ENCODE data around the gene MIER3. TPM values are rescaled to one million over a fixed set of nuclear protein-coding genes. Genes with fewer than 3 reads are reported as not detected.

Gene MIER3
- total RNA-seq, 1 donor from 2014 or later: 30.0 TPM

DNA sequence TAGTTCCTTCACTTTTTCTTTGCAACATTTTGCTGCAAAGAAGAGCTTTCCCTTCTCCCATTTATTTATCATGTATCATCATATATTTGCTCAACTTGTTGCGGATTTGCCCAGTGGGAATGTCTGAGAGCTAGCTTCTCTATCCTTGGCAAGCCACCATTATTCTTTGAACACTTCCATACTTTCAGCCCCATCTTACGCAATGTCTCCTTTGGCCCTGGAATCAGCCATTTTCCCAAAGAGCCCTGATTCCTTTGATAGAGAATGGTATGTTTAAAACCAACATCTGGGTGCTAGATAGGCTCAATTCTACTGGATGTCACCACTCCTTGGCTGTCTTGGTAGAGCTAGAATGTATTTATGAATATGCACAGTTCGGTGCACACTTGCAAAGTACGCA is 55.2 kb downstream of the MIER3 start:
- Histone ChIP-seq H2AFZ (ENCODE audit: low read depth, low read length) (no peak overlapping the region), H3K4me2 (ENCODE audit: low read length) (no peak overlapping the region), H3K9ac (ENCODE audit: low read length) (no peak overlapping the region), H4K20me1 (ENCODE audit: insufficient read depth, low read length) (no peaks in the 10 kb centered on the region), H3K27me3 (ENCODE audit: insufficient read depth, low read length) (no peaks in the 10 kb centered on the region), H3K4me3 (ENCODE audit: insufficient read depth, low read depth, low read length) (no peak overlapping the region), H3K27ac (ENCODE audit: low read depth, low read length) (no peak overlapping the region), H3K79me2 (ENCODE audit: insufficient read depth, low read length) (no peaks in the 10 kb centered on the region), H3K36me3 (ENCODE audit: insufficient read depth, low read length) (peaks cover 5% of the 10 kb centered on the region), H3K4me1 (ENCODE audit: insufficient read depth, low read length) (peaks cover 2% of the 10 kb centered on the region), H3K9me3 (ENCODE audit: insufficient read depth, low read depth, low read length) (no peaks in the 10 kb centered on the region)
- H3K27me3 Mint-ChIP-seq (ENCODE audit: low read depth, unreplicated experiment): no peaks in the 10 kb centered on the region
- peaks cover 3% of the 10 kb centered on the region for H3K9me3 Mint-ChIP-seq (ENCODE audit: unreplicated experiment)
- H3K27ac Mint-ChIP-seq (ENCODE audit: unreplicated experiment): no peak overlapping the region
- no peak overlapping the region for H3K4me3 Mint-ChIP-seq (ENCODE audit: unreplicated experiment)
- TF ChIP-seq EZH2 (IDR thresholded peaks at IDR 0.05; ENCODE audit: insufficient read depth, low read length): no peak
- TF ChIP-seq, protein P1, sequence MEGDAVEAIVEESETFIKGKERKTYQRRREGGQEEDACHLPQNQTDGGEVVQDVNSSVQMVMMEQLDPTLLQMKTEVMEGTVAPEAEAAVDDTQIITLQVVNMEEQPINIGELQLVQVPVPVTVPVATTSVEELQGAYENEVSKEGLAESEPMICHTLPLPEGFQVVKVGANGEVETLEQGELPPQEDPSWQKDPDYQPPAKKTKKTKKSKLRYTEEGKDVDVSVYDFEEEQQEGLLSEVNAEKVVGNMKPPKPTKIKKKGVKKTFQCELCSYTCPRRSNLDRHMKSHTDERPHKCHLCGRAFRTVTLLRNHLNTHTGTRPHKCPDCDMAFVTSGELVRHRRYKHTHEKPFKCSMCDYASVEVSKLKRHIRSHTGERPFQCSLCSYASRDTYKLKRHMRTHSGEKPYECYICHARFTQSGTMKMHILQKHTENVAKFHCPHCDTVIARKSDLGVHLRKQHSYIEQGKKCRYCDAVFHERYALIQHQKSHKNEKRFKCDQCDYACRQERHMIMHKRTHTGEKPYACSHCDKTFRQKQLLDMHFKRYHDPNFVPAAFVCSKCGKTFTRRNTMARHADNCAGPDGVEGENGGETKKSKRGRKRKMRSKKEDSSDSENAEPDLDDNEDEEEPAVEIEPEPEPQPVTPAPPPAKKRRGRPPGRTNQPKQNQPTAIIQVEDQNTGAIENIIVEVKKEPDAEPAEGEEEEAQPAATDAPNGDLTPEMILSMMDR (IDR thresholded peaks at IDR 0.05; ENCODE audit: insufficient read depth, low read depth, low read length): no peak
- H3K36me3 Mint-ChIP-seq (ENCODE audit: low read depth, unreplicated experiment): no peaks in the 10 kb centered on the region
- H3K4me1 Mint-ChIP-seq (ENCODE audit: low read depth, unreplicated experiment): no peaks in the 10 kb centered on the region
- no peak for FAIRE-seq
- no peak for DNase-seq (ENCODE audit: low read depth)

DNA sequence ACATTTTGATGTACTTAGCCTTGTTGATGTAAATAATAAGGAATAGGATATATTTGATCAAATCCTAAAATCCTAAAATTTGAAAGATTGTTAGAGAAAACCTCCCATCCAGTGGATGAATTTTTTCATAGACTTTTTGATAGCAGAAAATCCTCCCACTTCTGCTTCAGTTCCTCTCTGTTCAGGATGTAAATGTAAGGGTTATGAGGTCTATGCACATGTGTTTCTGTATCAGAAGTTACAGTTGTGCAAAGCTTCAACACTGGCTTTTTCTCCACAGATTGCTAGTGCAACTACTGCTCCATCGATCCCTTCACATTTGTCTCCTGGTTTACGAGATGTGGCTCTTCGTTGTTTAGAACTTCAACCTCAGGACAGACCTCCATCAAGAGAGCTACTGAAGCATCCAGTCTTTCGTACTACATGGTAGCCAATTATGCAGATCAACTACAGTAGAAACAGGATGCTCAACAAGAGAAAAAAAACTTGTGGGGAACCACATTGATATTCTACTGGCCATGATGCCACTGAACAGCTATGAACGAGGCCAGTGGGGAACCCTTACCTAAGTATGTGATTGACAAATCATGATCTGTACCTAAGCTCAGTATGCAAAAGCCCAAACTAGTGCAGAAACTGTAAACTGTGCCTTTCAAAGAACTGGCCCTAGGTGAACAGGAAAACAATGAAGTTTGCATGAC is 58.5 kb downstream of the MIER3 start:
- Mint-ChIP-seq H3K36me3 (ENCODE audit: low read depth, unreplicated experiment) (peaks cover 7% of the 10 kb centered on the region), H3K9me3 (ENCODE audit: unreplicated experiment) (peaks cover 6% of the 10 kb centered on the region), H3K4me1 (ENCODE audit: low read depth, unreplicated experiment) (no peaks in the 10 kb centered on the region), H3K27me3 (ENCODE audit: low read depth, unreplicated experiment) (no peaks in the 10 kb centered on the region), H3K27ac (ENCODE audit: unreplicated experiment) (no peak overlapping the region), H3K4me3 (ENCODE audit: unreplicated experiment) (no peak overlapping the region)
- no peak for FAIRE-seq
- Histone ChIP-seq H3K4me3 (ENCODE audit: insufficient read depth, low read depth, low read length) (no peak overlapping the region), H3K4me1 (ENCODE audit: insufficient read depth, low read length) (no peaks in the 10 kb centered on the region), H3K9me3 (ENCODE audit: insufficient read depth, low read depth, low read length) (no peaks in the 10 kb centered on the region), H3K79me2 (ENCODE audit: insufficient read depth, low read length) (no peaks in the 10 kb centered on the region), H3K9ac (ENCODE audit: low read length) (no peak overlapping the region), H2AFZ (ENCODE audit: low read depth, low read length) (no peak overlapping the region), H3K27me3 (ENCODE audit: insufficient read depth, low read length) (no peaks in the 10 kb centered on the region), H3K36me3 (ENCODE audit: insufficient read depth, low read length) (peaks cover 5% of the 10 kb centered on the region), H3K27ac (ENCODE audit: low read depth, low read length) (no peak overlapping the region), H4K20me1 (ENCODE audit: insufficient read depth, low read length) (no peaks in the 10 kb centered on the region), H3K4me2 (ENCODE audit: low read length) (no peak overlapping the region)
- DNase-seq (ENCODE audit: low read depth): no peak
- no peak for TF ChIP-seq EZH2 (IDR thresholded peaks at IDR 0.05; ENCODE audit: insufficient read depth, low read length)

DNA sequence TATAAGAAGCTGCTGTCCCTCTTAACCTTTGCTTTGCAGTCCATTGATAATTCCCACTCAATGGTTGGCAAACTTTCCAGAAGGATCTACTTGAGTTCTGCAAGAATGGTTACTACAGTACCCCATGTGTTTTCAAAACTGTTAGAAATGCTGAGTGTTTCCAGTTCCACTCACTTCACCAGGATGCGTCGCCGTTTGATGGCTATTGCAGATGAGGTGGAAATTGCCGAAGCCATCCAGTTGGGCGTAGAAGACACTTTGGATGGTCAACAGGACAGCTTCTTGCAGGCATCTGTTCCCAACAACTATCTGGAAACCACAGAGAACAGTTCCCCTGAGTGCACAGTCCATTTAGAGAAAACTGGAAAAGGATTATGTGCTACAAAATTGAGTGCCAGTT is 70.4 kb downstream of the MIER3 start:
- Histone ChIP-seq H3K9me3 (ENCODE audit: insufficient read depth, low read depth, low read length) (no peaks in the 10 kb centered on the region), H3K4me1 (ENCODE audit: insufficient read depth, low read length) (no peaks in the 10 kb centered on the region)
- peaks cover 22% of the 10 kb centered on the region for H3K36me3 Mint-ChIP-seq (ENCODE audit: low read depth, unreplicated experiment)

More for the DNA sequence above, 70.4 kb downstream of the MIER3 start:
- FAIRE-seq: no peak
- H3K4me2 ChIP-seq (ENCODE audit: low read length): no peak overlapping the region
- H3K9ac ChIP-seq (ENCODE audit: low read length): no peak overlapping the region
- TF ChIP-seq EZH2 (IDR thresholded peaks at IDR 0.05; ENCODE audit: insufficient read depth, low read length): no peak
- TF ChIP-seq, protein P1 (IDR thresholded peaks at IDR 0.05; ENCODE audit: insufficient read depth, low read depth, low read length): no peak
- H2AFZ ChIP-seq (ENCODE audit: low read depth, low read length): no peak overlapping the region
- Mint-ChIP-seq H3K4me1 (ENCODE audit: low read depth, unreplicated experiment) (no peaks in the 10 kb centered on the region), H3K4me3 (ENCODE audit: unreplicated experiment) (no peak overlapping the region), H3K9me3 (ENCODE audit: unreplicated experiment) (no peaks in the 10 kb centered on the region), H3K27me3 (ENCODE audit: low read depth, unreplicated experiment) (no peaks in the 10 kb centered on the region), H3K27ac (ENCODE audit: unreplicated experiment) (no peak overlapping the region)
- DNase-seq (ENCODE audit: low read depth): no peak
- no peak overlapping the region for H3K4me3 ChIP-seq (ENCODE audit: insufficient read depth, low read depth, low read length)
- no peaks in the 10 kb centered on the region for H3K79me2 ChIP-seq (ENCODE audit: insufficient read depth, low read length)
- no peaks in the 10 kb centered on the region for H4K20me1 ChIP-seq (ENCODE audit: insufficient read depth, low read length)
- H3K27me3 ChIP-seq (ENCODE audit: insufficient read depth, low read length): no peaks in the 10 kb centered on the region
- no peak overlapping the region for H3K27ac ChIP-seq (ENCODE audit: low read depth, low read length)
- H3K36me3 ChIP-seq (ENCODE audit: insufficient read depth, low read length): peaks cover 28% of the 10 kb centered on the region
